Smooth muscle cell (in vitro differentiated cells): Measurements from ENCODE around the gene MAP2K5. TPM values are rescaled to one million over a fixed set of nuclear protein-coding genes. Genes with fewer than 3 reads are reported as not detected.
A peak's percentile ranks its signal among the peaks of the same experiment; 100 is the strongest.

Experiments used
- DNase-seq: peaks from one replicate; lab custom pipeline; 2025; ENCODE audit not compliant: unreplicated experiment; lab: John Stamatoyannopoulos, UW
- H2AFZ ChIP-seq: fragments of 200-600 bp; sonication (generic); 2 replicates; pipeline ENCODE4 v1.6.0; 2016; ENCODE audit warnings: antibody characterized with exemption, low read depth, mild to moderate bottlenecking
- H3F3A ChIP-seq: fragments of 200-600 bp; sonication (generic); 2 replicates; pipeline ENCODE4 v1.6.0; 2017; ENCODE audit warnings: antibody characterized with exemption, low read depth
- H3K27ac ChIP-seq: fragments of 200-600 bp; sonication (generic); 2 replicates; pipeline ENCODE4 v1.5.1; 2016; ENCODE audit warnings: low read depth, mild to moderate bottlenecking
- H3K27me3 ChIP-seq: fragments of 200-600 bp; sonication (generic); 2 replicates; pipeline ENCODE4 v1.6.1; 2016; ENCODE audit warnings: low read depth, mild to moderate bottlenecking
- H3K36me3 ChIP-seq: fragments of 200-600 bp; sonication (generic); 2 replicates; pipeline ENCODE4 v1.5.1; 2016; ENCODE audit warnings: low read depth
- H3K4me1 ChIP-seq: fragments of 200-600 bp; sonication (generic); 2 replicates; pipeline ENCODE4 v1.5.1; 2016; ENCODE audit warnings: low read depth
- H3K4me2 ChIP-seq: fragments of 200-600 bp; sonication (generic); 2 replicates; pipeline ENCODE4 v1.6.0; 2016; ENCODE audit warnings: mild to moderate bottlenecking
- H3K4me3 ChIP-seq: fragments of 200-600 bp; sonication (generic); 2 replicates; pipeline ENCODE4 v1.5.1; 2016; ENCODE audit warnings: mild to moderate bottlenecking
- H3K79me2 ChIP-seq: fragments of 200-600 bp; sonication (generic); 2 replicates; pipeline ENCODE4 v1.6.0; 2016; ENCODE audit warnings: low read depth, mild to moderate bottlenecking
- H3K9ac ChIP-seq: fragments of 200-600 bp; sonication (generic); 2 replicates; pipeline ENCODE4 v1.6.0; 2016; ENCODE audit warnings: low read depth
- H3K9me3 ChIP-seq: fragments of 200-600 bp; sonication (generic); replicated peaks from 2 replicates; pipeline ENCODE4 v1.5.1; 2016; ENCODE audit warnings: low read depth
- H4K20me1 ChIP-seq: fragments of 200-600 bp; sonication (generic); 2 replicates; pipeline ENCODE4 v1.6.0; 2016; ENCODE audit warnings: low read depth
- CTCF ChIP-seq: fragments of 200-600 bp; sonication (generic); IDR thresholded peaks from 2 replicates; pipeline ENCODE4 v1.5.1; 2017; ENCODE audit warnings: borderline replicate concordance, mild to moderate bottlenecking, antibody characterized with exemption; ENCODE audit not compliant: insufficient read depth, poor library complexity, severe bottlenecking
- WGBS: methylation state at CpG from one replicate; pipeline ENCODE4 v1.1.7; 2016; ENCODE audit warnings: low lambda C conversion rate; 5-methylcytosine and 5-hydroxymethylcytosine counted together
- polyA plus RNA-seq: library from polyadenylated mRNA; unstranded; fragments of >200 nt; fragmentation: Nextera tagmentation; extraction: Ambion mirVana; gene quantifications from 2 replicates; pipeline ENCODE4 v1.2.1, GENCODE V29; 2016
- small RNA-seq: library from RNA; depleted of rRNA; stranded (forward); fragments of <200 nt; gene quantifications from one replicate; pipeline ENCODE3, GENCODE V24; 2014
- total RNA-seq: library from RNA; depleted of rRNA; stranded (reverse); fragments of >200 nt; gene quantifications from 2 replicates; pipeline ENCODE4 v1.2.3, GENCODE V29; 2014

MAP2K5 gene
- total and polyA plus RNA-seq, 2 experiments from 2014 or later, result 4.4 to 7.4 TPM

- no peak for TF ChIP-seq CTCF
- H3K27ac ChIP-seq, result no peak overlapping the region
- WGBS, result 75% methylated on average over 1 of the region's 1 CpG
- H2AFZ ChIP-seq, result no peak overlapping the region
- no peaks in the 10 kb centered on the region for H3K36me3 ChIP-seq
- DNase-seq, result no peak
- no peak overlapping the region for H3K9ac ChIP-seq
- H3K4me1 ChIP-seq, result no peaks in the 10 kb centered on the region
- no peaks in the 10 kb centered on the region for H3K9me3 ChIP-seq
- H3F3A ChIP-seq, result no peaks in the 10 kb centered on the region
- H3K4me2 ChIP-seq, result no peak overlapping the region
- H4K20me1 ChIP-seq, result no peaks in the 10 kb centered on the region
- H3K27me3 ChIP-seq, result no peaks in the 10 kb centered on the region
- no peak overlapping the region for H3K4me3 ChIP-seq
- H3K79me2 ChIP-seq, result no peaks in the 10 kb centered on the region
Measured at GRCh38 chr15:67854358-67854757, 311.9 kb downstream of the MAP2K5 start.

GRCh38 chr15:67855842-67856241 lies 313.3 kb downstream of the MAP2K5 start:
- Histone ChIP-seq H3K79me2 (no peaks in the 10 kb centered on the region), H3K36me3 (no peaks in the 10 kb centered on the region), H3K9ac (no peak overlapping the region), H3K27me3 (no peaks in the 10 kb centered on the region), H2AFZ (no peak overlapping the region), H3K4me3 (no peak overlapping the region), H3K9me3 (no peaks in the 10 kb centered on the region), H3K4me1 (no peaks in the 10 kb centered on the region), H3F3A (no peaks in the 10 kb centered on the region), H3K27ac (peak overlapping the region; percentile 17), H3K4me2 (no peak overlapping the region), H4K20me1 (no peaks in the 10 kb centered on the region)
- DNase-seq, result no peak
- WGBS, result 23% methylated on average over 3 of the region's 3 CpGs
- no peak for TF ChIP-seq CTCF

Small RNA genes within 50 kb of the gene (small RNA-seq; reads per million reads assigned to genes)
- 0.39 reads per million, percentile 12 among the genes with 10 or more reads in this experiment for gene RNU6-1

Other genes starting within 250 kb of the MAP2K5 start
- 0.81 and 8.0 TPM in 2 replicates for gene C15orf61, start 21.6 kb upstream of the MAP2K5 start, total RNA-seq
- 5.6 and 5.9 TPM in 2 replicates for gene C15orf61, start 21.6 kb upstream of the MAP2K5 start, polyA plus RNA-seq